Neural cell (in vitro differentiated cells): ENCODE results near the gene SGCD.

ENCODE experiments used
- CTCF ChIP-seq: fragments of 450-650 bp; IDR thresholded peaks from 2 replicates; pipeline ENCODE4 v1.5.1; 2014; ENCODE audit warnings: antibody characterized with exemption, mild to moderate bottlenecking, moderate library complexity; ENCODE audit not compliant: poor library complexity, severe bottlenecking
- EZH2 ChIP-seq: fragments of 200-600, 300-800 bp; shearing (Covaris generic), sonication (generic); IDR thresholded peaks from 2 replicates; pipeline ENCODE4 v1.6.1; 2014; ENCODE audit warnings: antibody characterized with exemption, low read length, borderline replicate concordance, mild to moderate bottlenecking; ENCODE audit not compliant: insufficient read depth, poor library complexity, severe bottlenecking
- SMC3 ChIP-seq: fragments of 450-650 bp; conservative IDR thresholded peaks from 2 replicates; pipeline ENCODE4 v1.6.1; 2014; ENCODE audit warnings: antibody characterized with exemption, mild to moderate bottlenecking, moderate library complexity; ENCODE audit not compliant: poor library complexity

GRCh38 chr5:156421798-156422197, 94.8 kb downstream of the SGCD start:
- TF ChIP-seq SMC3 (no peak), CTCF (no peak), EZH2 (no peak)
